ENCODE data around the gene F12.
"Not testable (repeated sequence)": the region's sequence is repeated elsewhere in the genome, so short reads cannot be mapped to it uniquely, and the experiment has no call there.

F12 gene

DNA sequence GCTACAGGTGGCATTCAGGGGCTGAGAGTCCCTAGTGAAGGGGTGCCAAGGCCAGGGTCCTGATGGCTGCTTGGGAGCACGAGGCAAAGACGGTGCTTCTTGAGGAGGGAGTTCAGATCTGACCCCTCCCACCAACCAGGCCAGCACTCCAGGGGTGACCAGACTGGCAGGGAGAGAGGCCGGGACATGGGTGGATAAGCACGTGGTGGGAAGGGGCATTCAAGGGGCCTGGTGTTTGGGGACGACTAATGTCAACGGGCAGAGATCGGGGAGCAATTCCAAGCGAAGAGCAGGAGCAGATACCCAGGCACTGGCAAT, 47.1 kb downstream of the F12 start:
- Histone ChIP-seq H3K27me3 (ENCODE audit: insufficient read depth, poor library complexity, severe bottlenecking) (no peaks in the 10 kb centered on the region), H3K27ac (replicated peaks) (peak overlapping the region; percentile 6), H3K4me3 (replicated peaks; ENCODE audit: insufficient read depth, low read length) (no peak overlapping the region)
- TF ChIP-seq, protein P1, sequence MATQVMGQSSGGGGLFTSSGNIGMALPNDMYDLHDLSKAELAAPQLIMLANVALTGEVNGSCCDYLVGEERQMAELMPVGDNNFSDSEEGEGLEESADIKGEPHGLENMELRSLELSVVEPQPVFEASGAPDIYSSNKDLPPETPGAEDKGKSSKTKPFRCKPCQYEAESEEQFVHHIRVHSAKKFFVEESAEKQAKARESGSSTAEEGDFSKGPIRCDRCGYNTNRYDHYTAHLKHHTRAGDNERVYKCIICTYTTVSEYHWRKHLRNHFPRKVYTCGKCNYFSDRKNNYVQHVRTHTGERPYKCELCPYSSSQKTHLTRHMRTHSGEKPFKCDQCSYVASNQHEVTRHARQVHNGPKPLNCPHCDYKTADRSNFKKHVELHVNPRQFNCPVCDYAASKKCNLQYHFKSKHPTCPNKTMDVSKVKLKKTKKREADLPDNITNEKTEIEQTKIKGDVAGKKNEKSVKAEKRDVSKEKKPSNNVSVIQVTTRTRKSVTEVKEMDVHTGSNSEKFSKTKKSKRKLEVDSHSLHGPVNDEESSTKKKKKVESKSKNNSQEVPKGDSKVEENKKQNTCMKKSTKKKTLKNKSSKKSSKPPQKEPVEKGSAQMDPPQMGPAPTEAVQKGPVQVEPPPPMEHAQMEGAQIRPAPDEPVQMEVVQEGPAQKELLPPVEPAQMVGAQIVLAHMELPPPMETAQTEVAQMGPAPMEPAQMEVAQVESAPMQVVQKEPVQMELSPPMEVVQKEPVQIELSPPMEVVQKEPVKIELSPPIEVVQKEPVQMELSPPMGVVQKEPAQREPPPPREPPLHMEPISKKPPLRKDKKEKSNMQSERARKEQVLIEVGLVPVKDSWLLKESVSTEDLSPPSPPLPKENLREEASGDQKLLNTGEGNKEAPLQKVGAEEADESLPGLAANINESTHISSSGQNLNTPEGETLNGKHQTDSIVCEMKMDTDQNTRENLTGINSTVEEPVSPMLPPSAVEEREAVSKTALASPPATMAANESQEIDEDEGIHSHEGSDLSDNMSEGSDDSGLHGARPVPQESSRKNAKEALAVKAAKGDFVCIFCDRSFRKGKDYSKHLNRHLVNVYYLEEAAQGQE (IDR thresholded peaks at IDR 0.05; ENCODE audit: insufficient replicate concordance, low read depth), result no peak
- TF ChIP-seq CTCF (IDR thresholded peaks at IDR 0.05; ENCODE audit: insufficient read depth, low read length), result no peak
- TF ChIP-seq GABPA (IDR thresholded peaks at IDR 0.05; ENCODE audit: low read depth), result no peak
- TF ChIP-seq POLR2AphosphoS5 (IDR thresholded peaks at IDR 0.05; ENCODE audit: low read depth), result no peak
- TF ChIP-seq SPI1 (IDR thresholded peaks at IDR 0.05; ENCODE audit: borderline replicate concordance, low read depth), result no peak
- DNase-seq (ENCODE audit: low read depth in 1 of 2, low spot score in 1 of 2), result no peak

DNA sequence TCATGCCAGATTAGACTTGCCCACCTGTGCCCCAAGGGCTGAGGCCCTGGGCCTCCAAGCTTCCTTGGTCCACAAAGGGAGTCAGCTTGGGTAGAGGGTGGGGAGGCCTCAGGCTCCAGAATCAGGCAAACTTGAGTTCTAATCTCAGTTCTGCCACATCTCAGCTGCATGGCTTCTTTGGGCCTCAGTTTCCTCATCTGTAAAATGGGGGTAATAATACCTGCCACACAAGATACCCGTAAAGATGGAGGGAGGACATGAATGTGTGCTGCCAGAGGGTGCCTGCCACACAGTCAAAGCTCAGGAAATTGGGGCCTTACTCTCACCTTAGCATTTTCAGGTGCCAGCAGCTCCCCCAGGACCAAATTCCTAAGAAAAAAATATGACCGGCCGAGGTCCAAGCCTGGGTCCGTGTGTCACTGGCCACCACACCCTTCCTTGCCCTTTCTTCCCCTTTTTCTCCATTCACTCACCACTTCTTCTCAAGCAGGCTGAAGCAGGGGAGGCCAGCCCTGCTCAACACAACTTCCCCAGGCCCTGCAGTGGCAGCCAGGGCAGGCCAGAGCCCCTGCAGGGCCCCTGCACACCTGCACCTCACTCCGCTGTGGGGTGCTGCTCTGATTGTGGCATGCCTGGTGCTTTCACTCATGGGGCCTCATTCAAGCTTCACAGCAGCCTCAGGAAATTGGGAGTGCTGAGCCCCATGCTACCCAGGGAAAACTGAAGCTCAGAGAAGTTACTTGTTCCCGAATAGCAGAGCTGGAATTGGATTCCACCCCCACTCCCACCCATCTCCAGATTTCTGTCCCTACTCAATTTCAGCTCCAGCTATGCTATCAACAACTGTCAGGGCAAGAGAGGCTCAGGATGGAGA, 47.7 kb downstream of the F12 start:
- peak overlapping the region; percentile 7 for H3K27ac ChIP-seq (replicated peaks)
- TF ChIP-seq, protein P1 (IDR thresholded peaks at IDR 0.05; ENCODE audit: insufficient replicate concordance, low read depth), result no peak
- TF ChIP-seq SPI1 (IDR thresholded peaks at IDR 0.05; ENCODE audit: borderline replicate concordance, low read depth), result peak; percentile 39; the same call in 1 of the 2 replicates
- no peak for TF ChIP-seq CTCF (IDR thresholded peaks at IDR 0.05; ENCODE audit: insufficient read depth, low read length)
- no peak for TF ChIP-seq GABPA (IDR thresholded peaks at IDR 0.05; ENCODE audit: low read depth)
- no peak overlapping the region for H3K4me3 ChIP-seq (replicated peaks; ENCODE audit: insufficient read depth, low read length)
- H3K27me3 ChIP-seq (ENCODE audit: insufficient read depth, poor library complexity, severe bottlenecking), result no peaks in the 10 kb centered on the region
- peak in 1 of 2 experiments; percentile 83 for DNase-seq (ENCODE audit: low read depth in 1 of 2, low spot score in 1 of 2)

- H3K27me3 ChIP-seq (ENCODE audit: insufficient read depth, poor library complexity, severe bottlenecking); DNase-seq (ENCODE audit: low read depth in 1 of 2, low spot score in 1 of 2); H3K4me3 ChIP-seq (replicated peaks; ENCODE audit: insufficient read depth, low read length); H3K27ac ChIP-seq (replicated peaks): not testable (repeated sequence)
Observed at GRCh38 chr5:177360740-177361139, 48.6 kb downstream of the F12 start.

GRCh38 chr5:177359860-177360259, 49.5 kb downstream of the F12 start:
- no peak overlapping the region for H3K4me3 ChIP-seq (replicated peaks; ENCODE audit: insufficient read depth, low read length)
- DNase-seq (ENCODE audit: low read depth in 1 of 2, low spot score in 1 of 2), result no peak

More at GRCh38 chr5:177359860-177360259, 49.5 kb downstream of the F12 start:
- no peaks in the 10 kb centered on the region for H3K27me3 ChIP-seq (ENCODE audit: insufficient read depth, poor library complexity, severe bottlenecking)
- no peak overlapping the region for H3K27ac ChIP-seq (replicated peaks)
- TF ChIP-seq, protein P1 (IDR thresholded peaks at IDR 0.05; ENCODE audit: insufficient replicate concordance, low read depth), result no peak
- TF ChIP-seq CTCF (IDR thresholded peaks at IDR 0.05; ENCODE audit: insufficient read depth, low read length) (no peak), GABPA (IDR thresholded peaks at IDR 0.05; ENCODE audit: low read depth) (no peak), POLR2AphosphoS5 (IDR thresholded peaks at IDR 0.05; ENCODE audit: low read depth) (no peak), SPI1 (IDR thresholded peaks at IDR 0.05; ENCODE audit: borderline replicate concordance, low read depth) (no peak)

Measured in HL-60 (cell line).